ENCODE measurements around the gene MAML2. TPM values are rescaled to one million over a fixed set of nuclear protein-coding genes. Genes with fewer than 3 reads are reported as not detected.

The MAML2 gene
- total RNA-seq, 1 experiment from 2014 or later, result 2.9 TPM

DNA sequence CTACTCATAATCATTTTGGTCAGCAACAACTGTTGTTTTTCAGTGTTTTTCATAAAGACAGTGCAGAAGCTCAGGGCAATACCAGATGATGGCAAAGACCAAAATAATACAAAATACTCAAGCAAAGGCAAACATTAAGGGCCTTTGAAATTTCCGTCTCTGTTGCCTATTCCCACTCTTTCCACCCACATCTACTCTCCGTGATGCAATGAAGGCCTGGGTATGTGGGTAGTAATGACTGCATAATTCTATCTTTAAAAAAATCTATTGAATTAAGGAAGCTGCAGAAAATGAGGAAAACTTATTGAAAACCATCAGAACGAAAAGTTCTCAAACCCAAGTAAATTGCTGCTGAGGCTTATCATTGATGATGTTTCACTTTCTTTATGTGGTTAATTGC is 203.3 kb downstream of the MAML2 start:
- H3K4me3 ChIP-seq (ENCODE audit: low read depth in 2 of 2, low read length in 2 of 2), result no peak overlapping the region
- H3K36me3 ChIP-seq (ENCODE audit: control insufficient read depth, insufficient read depth, low read length), result no peaks in the 10 kb centered on the region
- intact Hi-C loops (cut with micrococcal nuclease; ENCODE audit: unreplicated experiment), result no loop called here
- no peak for ATAC-seq
- H3K27me3 ChIP-seq (ENCODE audit: control insufficient read depth, insufficient read depth, low read length), result no peaks in the 10 kb centered on the region
- ChIA-PET POLR2A (no interaction called here), CTCF (no interaction called here)
- BruUV-seq (replicated peaks), result no TSS peak
- 0 out of 2 replicates have a peak, but pooled peaks cover 1% of the 10 kb centered on the region for H3K4me1 ChIP-seq (ENCODE audit: control insufficient read depth, insufficient read depth, low read length)
- TF ChIP-seq SIN3A (IDR thresholded peaks at IDR 0.05; ENCODE audit: borderline replicate concordance, insufficient read depth, low read depth, low read length), result no peak
- no peak for TF ChIP-seq REST (IDR thresholded peaks at IDR 0.05; ENCODE audit: insufficient read depth in 1 of 2, low read depth in 2 of 2, low read length in 1 of 2)
- TF ChIP-seq TCF7L2 (IDR thresholded peaks at IDR 0.05; ENCODE audit: low read depth, low read length), result no peak
- TF ChIP-seq CTCF (IDR thresholded peaks at IDR 0.05), result no peak
- no peak for TF ChIP-seq POLR2AphosphoS5 (IDR thresholded peaks at IDR 0.05; ENCODE audit: low read depth, low read length)
- no peaks in the 10 kb centered on the region for H3K9me3 ChIP-seq (ENCODE audit: control insufficient read depth, insufficient read depth, low read depth, low read length)
- H3K27ac ChIP-seq (ENCODE audit: low read length), result no peak overlapping the region
- no peak for DNase-seq (ENCODE audit: low read depth, low spot score)
- in situ Hi-C loops (cut with HindIII; ENCODE audit: low pct_unique_long_range_greater_than_20kb, low sequenced_read_pairs), result no loop called here

DNA sequence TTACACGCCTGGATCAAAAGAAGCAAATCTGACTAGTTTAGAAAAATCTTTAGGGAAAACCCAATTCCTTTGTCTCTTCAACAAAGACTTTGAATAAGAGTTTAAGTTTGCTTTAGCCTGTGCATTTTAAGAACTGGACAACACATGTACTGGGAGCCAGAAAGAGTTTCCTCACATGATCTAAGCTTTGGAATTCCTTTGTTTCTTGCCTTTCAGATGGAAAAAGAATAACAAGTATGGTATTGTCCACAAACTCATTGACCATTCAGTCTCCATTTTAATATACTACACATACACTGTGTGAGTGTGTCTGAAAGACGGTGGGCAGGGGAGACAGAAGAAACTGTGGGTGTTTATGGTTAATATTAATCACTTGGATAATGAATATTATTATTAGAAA is 205.6 kb downstream of the MAML2 start:
- ChIA-PET CTCF (no interaction called here), POLR2A (no interaction called here)
- no peak for TF ChIP-seq POLR2AphosphoS5 (IDR thresholded peaks at IDR 0.05; ENCODE audit: low read depth, low read length)
- no peak for TF ChIP-seq TCF7L2 (IDR thresholded peaks at IDR 0.05; ENCODE audit: low read depth, low read length)
- TF ChIP-seq SIN3A (IDR thresholded peaks at IDR 0.05; ENCODE audit: borderline replicate concordance, insufficient read depth, low read depth, low read length), result no peak
- H3K27ac ChIP-seq (ENCODE audit: low read length), result no peak overlapping the region
- intact Hi-C loops (cut with micrococcal nuclease; ENCODE audit: unreplicated experiment), result no loop called here
- no peaks in the 10 kb centered on the region for H3K9me3 ChIP-seq (ENCODE audit: control insufficient read depth, insufficient read depth, low read depth, low read length)
- H3K4me1 ChIP-seq (ENCODE audit: control insufficient read depth, insufficient read depth, low read length), result no peaks in the 10 kb centered on the region
- no peaks in the 10 kb centered on the region for H3K36me3 ChIP-seq (ENCODE audit: control insufficient read depth, insufficient read depth, low read length)
- no peaks in the 10 kb centered on the region for H3K27me3 ChIP-seq (ENCODE audit: control insufficient read depth, insufficient read depth, low read length)
- no TSS peak for BruUV-seq (replicated peaks)
- H3K4me3 ChIP-seq (ENCODE audit: low read depth in 2 of 2, low read length in 2 of 2), result no peak overlapping the region
- DNase-seq (ENCODE audit: low read depth, low spot score), result no peak
- in situ Hi-C loops (cut with HindIII; ENCODE audit: low pct_unique_long_range_greater_than_20kb, low sequenced_read_pairs), result no loop called here
- ATAC-seq, result no peak

DNA sequence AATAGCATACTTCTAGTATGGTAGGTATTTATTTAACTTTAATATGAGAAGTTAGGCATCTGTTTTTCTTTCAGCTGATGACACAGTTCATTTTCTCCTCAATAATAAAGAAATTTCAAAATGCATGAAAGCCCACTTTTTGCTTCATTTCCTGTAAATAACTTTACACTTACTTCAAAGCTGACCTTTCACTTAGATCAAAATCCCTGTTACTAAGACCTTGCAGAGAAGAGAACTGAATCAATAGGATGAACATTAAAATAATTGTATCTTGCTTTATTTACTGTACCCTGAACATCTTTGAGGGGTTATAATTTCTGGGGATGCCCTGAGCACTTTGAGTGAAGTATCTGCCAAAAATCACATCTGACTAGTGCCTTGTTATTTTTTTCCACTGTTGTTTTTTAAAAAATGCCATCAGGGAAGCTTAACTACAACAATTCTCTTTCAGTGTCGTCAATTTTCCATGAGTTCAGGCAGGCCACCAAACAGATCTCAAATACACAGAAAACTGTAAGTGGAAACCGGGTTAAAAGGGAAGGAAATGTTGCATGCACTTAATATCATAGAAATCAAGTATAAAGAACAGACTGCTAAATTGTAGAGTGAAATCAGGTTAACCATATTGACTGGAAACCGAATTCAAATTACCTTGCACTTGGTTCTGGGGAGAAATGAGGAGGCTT is 206.2 kb downstream of the MAML2 start:
- in situ Hi-C loops (cut with HindIII; ENCODE audit: low pct_unique_long_range_greater_than_20kb, low sequenced_read_pairs) (no loop called here), intact Hi-C loops (cut with micrococcal nuclease; ENCODE audit: unreplicated experiment) (no loop called here)
- no peaks in the 10 kb centered on the region for H3K27me3 ChIP-seq (ENCODE audit: control insufficient read depth, insufficient read depth, low read length)
- H3K27ac ChIP-seq (ENCODE audit: low read length), result no peak overlapping the region
- no peak overlapping the region for H3K4me3 ChIP-seq (ENCODE audit: low read depth in 2 of 2, low read length in 2 of 2)
- DNase-seq (ENCODE audit: low read depth, low spot score) (no peak), ATAC-seq (no peak)
- H3K4me1 ChIP-seq (ENCODE audit: control insufficient read depth, insufficient read depth, low read length), result no peaks in the 10 kb centered on the region
- no peaks in the 10 kb centered on the region for H3K9me3 ChIP-seq (ENCODE audit: control insufficient read depth, insufficient read depth, low read depth, low read length)
- ChIA-PET POLR2A (no interaction called here), CTCF (interaction anchor here (0.6 kb wide), 1 partner anchor 47 kb away, joined by 8 read pairs; no protein-coding TSS in a partner anchor)
- BruUV-seq (replicated peaks), result no TSS peak
- TF ChIP-seq REST (IDR thresholded peaks at IDR 0.05; ENCODE audit: insufficient read depth in 1 of 2, low read depth in 2 of 2, low read length in 1 of 2) (no peak), SIN3A (IDR thresholded peaks at IDR 0.05; ENCODE audit: borderline replicate concordance, insufficient read depth, low read depth, low read length) (no peak), CTCF (IDR thresholded peaks at IDR 0.05) (no peak), TCF7L2 (IDR thresholded peaks at IDR 0.05; ENCODE audit: low read depth, low read length) (no peak), POLR2AphosphoS5 (IDR thresholded peaks at IDR 0.05; ENCODE audit: low read depth, low read length) (no peak)
- no peaks in the 10 kb centered on the region for H3K36me3 ChIP-seq (ENCODE audit: control insufficient read depth, insufficient read depth, low read length)

All from Panc1 (cell line).